Endothelial cell of umbilical vein (primary cell): ENCODE measurements around the gene ANGPTL2. TPM values are rescaled to one million over a fixed set of nuclear protein-coding genes. Genes with fewer than 3 reads are reported as not detected.

Experiments used
- BruUV-seq: library from RNA; stranded (reverse); fragments of 400-500 nt; replicated peaks from 2 replicates; lab custom pipeline; 2021; lab: Mats Ljungman, UMichigan
- CTCF ChIA-PET: fragments of 300-600, 350-600 bp; sonication (Branson Sonifier 250); formaldehyde crosslinking; loops from one replicate; lab custom pipeline; 2021; ENCODE audit warnings: antibody characterized with exemption, inconsistent platforms; lab: Charles Lee
- POLR2A ChIA-PET: fragments of 300-600, 350-600 bp; sonication (Branson Sonifier 250); formaldehyde crosslinking; loops from one replicate; lab custom pipeline; 2021; ENCODE audit warnings: antibody characterized with exemption, inconsistent platforms; lab: Charles Lee
- DNase-seq: peaks from one replicate; pipeline ENCODE4 v3.0.0-alpha.2; 2011; ENCODE audit warnings: low read depth, low spot score
- FAIRE-seq: peaks from 2 replicates; lab custom pipeline; 2011; peaks lifted over from hg19 to GRCh38; lab: Jason Lieb, UNC
- H2AFZ ChIP-seq: 2 replicates; pipeline ENCODE4 v1.6.0; 2012; ENCODE audit warnings: low read depth, low read length, control low read depth, inconsistent platforms
- H3K27ac ChIP-seq: 2 replicates; pipeline ENCODE4 v1.5.1; 2011; ENCODE audit warnings: low read depth, mild to moderate bottlenecking, control low read depth, low read length, moderate library complexity; ENCODE audit not compliant: insufficient read depth
- H3K27me3 ChIP-seq, 2 experiments: 2 replicates each; pipeline versions ENCODE4 v1.6.0 to v1.6.1; 2011; ENCODE audit warnings: low read length in 2 of 2, mixed read lengths in 1 of 2; ENCODE audit not compliant: control insufficient read depth in 2 of 2, insufficient read depth in 2 of 2
- H3K36me3 ChIP-seq, 2 experiments: 2 replicates in 1 of 2; 3 replicates in 1 of 2; pipeline ENCODE4 v1.5.1; 2011; ENCODE audit warnings: low read length in 2 of 2, mild to moderate bottlenecking in 1 of 2, moderate library complexity in 1 of 2; ENCODE audit not compliant: control insufficient read depth in 2 of 2, insufficient read depth in 2 of 2; ENCODE audit errors: extremely low read depth in 1 of 2
- H3K4me1 ChIP-seq: 3 replicates; pipeline ENCODE4 v1.5.1; 2011; ENCODE audit warnings: mild to moderate bottlenecking, low read length; ENCODE audit not compliant: control insufficient read depth, insufficient read depth; ENCODE audit errors: extremely low read depth
- H3K4me2 ChIP-seq: 2 replicates; pipeline ENCODE4 v1.6.1; 2011; ENCODE audit warnings: low read length, control low read depth, mixed read lengths; ENCODE audit not compliant: insufficient read depth
- H3K4me3 ChIP-seq, 3 experiments: fragments of 200-600 bp in 1 of 3; sonication (generic), shearing (Covaris generic) in 1 of 3; replicated peaks in 1 of 3; 2 replicates each; pipeline ENCODE4 v1.5.1; 2011 to 2016; ENCODE audit warnings: control low read depth in 3 of 3, low read length in 3 of 3, mild to moderate bottlenecking in 2 of 3, inconsistent platforms in 1 of 3, low read depth in 1 of 3, moderate library complexity in 1 of 3; ENCODE audit not compliant: insufficient read depth in 1 of 3
- H3K79me2 ChIP-seq: 2 replicates; pipeline ENCODE4 v1.6.0; 2012; ENCODE audit warnings: low read length, inconsistent platforms; ENCODE audit not compliant: control insufficient read depth, insufficient read depth
- H3K9ac ChIP-seq: replicated peaks from 2 replicates; pipeline ENCODE3; 2011; ENCODE audit warnings: low read length, control low read depth; ENCODE audit not compliant: insufficient read depth; ENCODE audit errors: extremely low read depth
- H3K9me1 ChIP-seq: replicated peaks from 3 replicates; pipeline ENCODE4 v1.6.0; 2011; ENCODE audit warnings: mild to moderate bottlenecking, low read length; ENCODE audit not compliant: control insufficient read depth, insufficient read depth; ENCODE audit errors: extremely low read depth
- H3K9me3 ChIP-seq: replicated peaks from 2 replicates; pipeline ENCODE4 v1.5.1; 2012; ENCODE audit warnings: low read length, inconsistent platforms; ENCODE audit not compliant: control insufficient read depth, insufficient read depth
- H4K20me1 ChIP-seq: replicated peaks from 2 replicates; pipeline ENCODE3; 2011; ENCODE audit warnings: mild to moderate bottlenecking, low read length; ENCODE audit not compliant: control insufficient read depth, insufficient read depth; ENCODE audit errors: extremely low read depth
- CTCF ChIP-seq, 2 donors: IDR thresholded peaks; 1 replicate in 1 of 2; 2 replicates in 1 of 2; pipeline ENCODE4 v1.5.1; 2011; ENCODE audit warnings: low read length in 2 of 2, mild to moderate bottlenecking in 2 of 2, moderate library complexity in 2 of 2, control low read depth in 1 of 2, inconsistent platforms in 1 of 2, low read depth in 1 of 2; ENCODE audit not compliant: insufficient read depth in 1 of 2; ENCODE audit errors: extremely low read depth in 1 of 2
- EZH2 ChIP-seq: IDR thresholded peaks from 2 replicates; pipeline ENCODE4 v1.6.1; 2012; ENCODE audit warnings: borderline replicate concordance, low read depth, mild to moderate bottlenecking, moderate library complexity, low read length, inconsistent platforms; ENCODE audit not compliant: severe bottlenecking
- FOS ChIP-seq: IDR thresholded peaks from 2 replicates; pipeline ENCODE4 v1.6.1; 2011; ENCODE audit warnings: mild to moderate bottlenecking, low read length, moderate library complexity, borderline replicate concordance; ENCODE audit not compliant: insufficient read depth
- GATA2 ChIP-seq: IDR thresholded peaks from 2 replicates; pipeline ENCODE4 v1.7.0; 2011; ENCODE audit warnings: low read depth, mild to moderate bottlenecking, moderate library complexity, mixed read lengths, low read length; ENCODE audit not compliant: insufficient read length, insufficient read depth
- JUN ChIP-seq: IDR thresholded peaks from 2 replicates; pipeline ENCODE4 v1.6.1; 2011; ENCODE audit warnings: borderline replicate concordance, low read depth; ENCODE audit not compliant: insufficient read length, insufficient read depth
- MAX ChIP-seq: IDR thresholded peaks from 2 replicates; pipeline ENCODE4 v1.6.1; 2011; ENCODE audit not compliant: insufficient read depth, insufficient read length
- MYC ChIP-seq: IDR thresholded peaks from one replicate; pipeline ENCODE4 v1.6.1; 2011; ENCODE audit warnings: mild to moderate bottlenecking, low read depth, low read length
- POLR2A ChIP-seq: IDR thresholded peaks from 2 replicates; pipeline ENCODE4 v1.6.1; 2012; ENCODE audit warnings: low read depth, mild to moderate bottlenecking, control low read depth, low read length
- POLR2AphosphoS5 ChIP-seq: IDR thresholded peaks from 2 replicates; pipeline ENCODE4 v1.6.1; 2012; ENCODE audit warnings: low read depth, mild to moderate bottlenecking, control low read depth, low read length, moderate library complexity; ENCODE audit not compliant: insufficient read depth
- dilution Hi-C: fragments of 300-500 bp; cut with MboI; formaldehyde crosslinking; loops from one replicate; pipeline ENCODE4 v1.15.0; 2019; ENCODE audit warnings: low sequenced_read_pairs; ENCODE audit not compliant: extremely low pct_ligation_motif_present
- intact Hi-C: fragments of 100-400 bp; cut with micrococcal nuclease; formaldehyde crosslinking; loops from one replicate; pipeline ENCODE4 v1.10.0; 2022
- polyA plus RNA-seq, 4 experiments: library from polyadenylated mRNA; depleted of rRNA in 3 of 4; stranded (reverse) in 3 of 4; unstranded in 1 of 4; fragments of >200 nt; gene quantifications; 2 replicates each; pipeline versions ENCODE4 v1.2.1 to v1.2.3, GENCODE V29; 2011 to 2012; ENCODE audit warnings: missing spikeins in 1 of 4
- total RNA-seq: library from RNA; stranded (reverse); gene quantifications from 2 replicates; pipeline ENCODE4 v1.2.3, GENCODE V29; 2021

Gene ANGPTL2
- total and polyA plus RNA-seq, 2 donors (not counting 3 experiments of a cell fraction or from before 2014, with no cell fraction given): 15.1 to 24.5 TPM

- intact Hi-C loops: loop anchor here (1.0 to 5.0 kb wide), 6 partner anchors 73 to 288 kb away; partner anchors contain the start of gene ANGPTL2
- dilution Hi-C loops: no loop called here
- POLR2A ChIA-PET: no interaction called here
Observed at GRCh38 chr9:127049044-127049443, 73.4 kb downstream of the ANGPTL2 start.

More at GRCh38 chr9:127049044-127049443, 73.4 kb downstream of the ANGPTL2 start:
- peaks cover 40% of the 10 kb centered on the region for H3K4me1 ChIP-seq
- no peak overlapping the region for H3K4me3 ChIP-seq
- H2AFZ ChIP-seq: no peak overlapping the region
- BruUV-seq: no TSS peak
- no peaks in the 10 kb centered on the region for H3K79me2 ChIP-seq
- H3K27ac ChIP-seq: peak overlapping the region; percentile 80
- H3K9me3 ChIP-seq: no peaks in the 10 kb centered on the region
- H3K4me2 ChIP-seq: peak overlapping the region; percentile 57
- no peaks in the 10 kb centered on the region for H3K36me3 ChIP-seq
- FAIRE-seq (peak; percentile 100), DNase-seq (peak; percentile 98)
- CTCF ChIA-PET: interaction anchor here (0.7 to 1.7 kb wide), 29 partner anchors 9 to 152 kb away, joined by 3 to 26 read pairs (median 4); partner anchors contain the start of gene ANGPTL2
- no peaks in the 10 kb centered on the region for H3K9me1 ChIP-seq
- TF ChIP-seq FOS (peak; percentile 99), EZH2 (no peak), MAX (peak; percentile 40), POLR2A (peak; percentile 58), POLR2AphosphoS5 (peak; percentile 98), GATA2 (peak; percentile 75), MYC (peak; percentile 85), CTCF (IDR thresholded peaks at IDR 0.05; ENCODE audit: extremely low read depth in 1 of 2, insufficient read depth in 1 of 2, low read depth in 1 of 2, low read length in 2 of 2) (peak; percentile 19 to 22), JUN (peak; percentile 94)
- no peaks in the 10 kb centered on the region for H4K20me1 ChIP-seq
- H3K27me3 ChIP-seq: no peaks in the 10 kb centered on the region
- H3K9ac ChIP-seq: no peak overlapping the region
